ENCODE measurements around the gene TAS2R41.
"Not testable (repeated sequence)": the region's sequence is repeated elsewhere in the genome, so short reads cannot be mapped to it uniquely, and the experiment has no call there.

TAS2R41 gene

GRCh38 chr7:143519411-143520131 is 41.9 kb downstream of the TAS2R41 start:
- DNase-seq, result no peak

GRCh38 chr7:143522309-143522916 is 44.7 kb downstream of the TAS2R41 start:
- not testable (repeated sequence) for DNase-seq

Measured in CD4-positive, alpha-beta T cell treated with Interleukin-6 for 4 hours (primary cell).